NCI-H524 treated with DMSO at 0.1 percent for 48 hours (cell line): ENCODE measurements around the gene GCLM.
"Not testable (repeated sequence)": the region's sequence is repeated elsewhere in the genome, so short reads cannot be mapped to it uniquely, and the experiment has no call there.

ENCODE experiments used
- DNase-seq: peaks from one replicate; lab custom pipeline; 2025; lab: John Stamatoyannopoulos, UW

GCLM gene

GRCh38 chr1:93888900-93889299, 20.3 kb downstream of the GCLM start:
- DNase-seq = no peak

GRCh38 chr1:93882269-93882668, 27.0 kb downstream of the GCLM start:
- no peak for DNase-seq

- DNase-seq = no peak
Observed at GRCh38 chr1:93880731-93881130, 28.5 kb downstream of the GCLM start.

- DNase-seq = peak; percentile 37
Observed at GRCh38 chr1:93878889-93879586, 30.2 kb downstream of the GCLM start, which contains the start of gene DNTTIP2. DNTTIP2 (minus strand) TSS chr1:93879206; CDS start chr1:93879148, 58 bp downstream.

- DNase-seq = no peak
Observed at GRCh38 chr1:93878501-93878888, 30.7 kb downstream of the GCLM start.

- no peak for DNase-seq
Observed at GRCh38 chr1:93877529-93877928, 31.7 kb downstream of the GCLM start.

- DNase-seq = no peak
Observed at GRCh38 chr1:93876244-93876643, 33.0 kb downstream of the GCLM start.

- DNase-seq = no peak
Observed at GRCh38 chr1:93874025-93874651, 35.1 kb downstream of the GCLM start.

- no peak for DNase-seq
Observed at GRCh38 chr1:93871366-93871765, 37.9 kb downstream of the GCLM start.

GRCh38 chr1:93869653-93870052, 39.6 kb downstream of the GCLM start:
- no peak for DNase-seq

GRCh38 chr1:93868492-93868891, 40.7 kb downstream of the GCLM start:
- DNase-seq = not testable (repeated sequence)

- DNase-seq = no peak
Observed at GRCh38 chr1:93865253-93865652, 44.0 kb downstream of the GCLM start.

- no peak for DNase-seq
Observed at GRCh38 chr1:93864175-93864574, 45.1 kb downstream of the GCLM start.

GRCh38 chr1:93857653-93858052, 51.6 kb downstream of the GCLM start:
- not testable (repeated sequence) for DNase-seq

- DNase-seq = not testable (repeated sequence)
Observed at GRCh38 chr1:93855983-93856382, 53.2 kb downstream of the GCLM start.

- no peak for DNase-seq
Observed at GRCh38 chr1:93853940-93854339, 55.3 kb downstream of the GCLM start.

GRCh38 chr1:93851878-93852277, 57.4 kb downstream of the GCLM start:
- DNase-seq = no peak

- no peak for DNase-seq
Observed at GRCh38 chr1:93851327-93851712, 57.9 kb downstream of the GCLM start.

GRCh38 chr1:93850687-93851326, 58.4 kb downstream of the GCLM start:
- not testable (repeated sequence) for DNase-seq

- DNase-seq = no peak
Observed at GRCh38 chr1:93848350-93848883, 60.8 kb downstream of the GCLM start.

- peak; percentile 4 for DNase-seq
Observed at GRCh38 chr1:93847811-93848288, 61.4 kb downstream of the GCLM start.

GRCh38 chr1:93846992-93847810, 62.0 kb downstream of the GCLM start:
- DNase-seq = peak; percentile 34
